HG03066 (cell line): ENCODE measurements around the gene MOGAT3.
"Not testable (repeated sequence)": the region's sequence is repeated elsewhere in the genome, so short reads cannot be mapped to it uniquely, and the experiment has no call there.

Experiments
- ATAC-seq: cut with Tn5 transposase; IDR thresholded peaks from one replicate; pipeline ENCODE4 v1.9.1; 2021; ENCODE audit warnings: low read depth; ENCODE audit not compliant: unreplicated experiment

The MOGAT3 gene

DNA sequence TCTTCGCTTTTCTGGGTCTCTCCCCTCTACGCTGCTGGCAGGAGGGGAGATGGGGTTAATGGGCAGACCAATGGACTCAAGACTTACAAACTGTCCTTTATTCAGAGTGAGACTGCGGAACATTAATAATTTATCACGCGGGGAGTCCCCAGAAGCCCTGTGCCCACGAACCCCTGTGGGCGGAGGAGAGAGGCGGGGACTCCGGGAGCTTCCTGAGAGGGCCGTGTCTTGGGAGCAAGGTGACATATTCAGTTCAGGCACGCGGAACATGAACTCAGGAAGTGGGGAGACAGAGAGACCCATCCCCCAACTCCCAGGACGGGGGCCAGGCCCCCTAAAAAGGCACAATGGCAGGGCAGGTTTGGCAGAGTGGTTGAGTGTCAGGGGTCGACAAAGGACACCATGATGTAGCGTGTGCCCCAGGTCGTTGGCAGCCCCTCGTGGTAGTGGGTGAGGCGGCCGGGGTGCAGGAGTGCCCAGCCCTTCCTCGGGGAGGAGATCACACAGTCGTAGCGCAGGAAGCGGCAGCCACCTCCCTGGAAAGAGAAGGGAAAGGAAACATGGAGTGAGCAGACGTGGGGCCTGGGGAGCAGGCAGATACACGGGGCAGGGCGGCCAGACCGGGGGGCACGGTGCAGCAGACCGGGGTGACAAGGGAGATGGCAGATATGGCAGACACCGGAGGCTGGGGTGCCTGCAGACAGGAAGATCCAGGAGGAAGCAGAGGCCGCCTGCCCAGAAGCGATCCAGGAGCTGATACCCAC is 5.2 kb upstream of the MOGAT3 start:
- ATAC-seq, result no peak

GRCh38 chr7:101203740-101204738 is 3.2 kb upstream of the MOGAT3 start:
- not testable (repeated sequence) for ATAC-seq

GRCh38 chr7:101202603-101202918 is 1.7 kb upstream of the MOGAT3 start:
- ATAC-seq, result no peak

GRCh38 chr7:101201695-101202602 is 1.1 kb upstream of the MOGAT3 start:
- no peak for ATAC-seq

DNA sequence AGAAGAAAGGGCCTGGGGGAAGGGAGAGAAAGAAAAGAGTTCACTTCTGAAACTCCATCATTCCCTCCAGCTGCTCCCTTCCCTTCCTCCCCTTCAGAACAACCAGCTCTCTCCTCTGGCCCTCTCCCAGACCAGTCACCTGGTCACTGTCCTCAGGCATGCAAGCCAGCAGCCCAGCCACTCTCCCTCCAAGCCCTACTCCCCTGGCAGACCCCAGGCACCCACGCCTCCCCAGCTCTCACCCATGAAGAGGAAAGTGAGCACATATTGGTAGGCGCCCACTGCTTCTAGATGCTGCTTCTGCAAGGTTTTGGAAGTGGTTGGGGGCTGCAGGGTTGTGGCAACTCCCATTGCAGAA is 353 bp downstream of the MOGAT3 start:
- ATAC-seq, result no peak

GRCh38 chr7:101199522-101199921 is 1.3 kb downstream of the MOGAT3 start:
- ATAC-seq, result not testable (repeated sequence)

- ATAC-seq, result no peak
Observed at GRCh38 chr7:101198476-101198875, 2.4 kb downstream of the MOGAT3 start.

DNA sequence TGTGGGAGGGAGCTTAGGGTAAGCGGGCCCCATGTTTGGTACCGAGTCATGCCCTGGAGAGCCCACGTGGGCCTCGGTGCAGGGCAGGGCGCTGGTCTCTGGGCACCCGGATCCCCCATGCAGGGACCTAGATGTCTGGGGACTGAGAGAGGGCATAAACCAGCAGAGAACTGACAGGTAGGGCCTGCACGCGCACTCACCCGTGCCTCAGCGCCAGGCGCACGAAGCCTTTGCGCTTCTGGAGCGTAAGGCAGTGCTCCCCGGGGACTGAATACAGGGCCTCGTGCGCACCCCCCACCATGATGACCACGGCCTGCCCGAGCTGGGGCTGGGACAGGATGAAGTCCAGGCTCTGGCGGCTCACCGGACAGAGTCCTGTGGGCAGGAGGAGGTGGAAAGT is 2.8 kb downstream of the MOGAT3 start:
- ATAC-seq, result no peak

DNA sequence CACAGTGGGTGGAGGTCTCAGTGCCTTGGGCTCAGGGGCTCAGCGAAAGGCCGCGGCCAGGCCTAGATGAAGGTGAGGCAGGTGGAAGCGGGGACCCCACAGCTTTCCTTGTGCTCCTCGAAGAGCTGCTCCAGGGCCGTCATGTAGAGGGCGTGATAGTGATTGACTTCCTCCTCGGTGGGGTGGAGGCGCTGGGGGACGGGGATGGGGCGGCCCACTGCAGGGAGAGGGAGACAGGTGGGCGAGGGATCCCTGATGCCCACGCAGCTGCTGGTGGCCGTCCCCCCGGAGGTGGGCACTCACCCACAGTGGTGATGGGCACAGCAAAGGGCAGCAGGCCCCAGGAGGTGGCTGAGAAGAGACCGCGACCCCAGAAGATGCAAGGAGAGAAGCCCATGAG is 5.0 kb downstream of the MOGAT3 start:
- no peak for ATAC-seq

- no peak for ATAC-seq
Observed at GRCh38 chr7:101189109-101189508, 11.7 kb downstream of the MOGAT3 start.

- ATAC-seq, result no peak
Observed at GRCh38 chr7:101186844-101187428, 13.9 kb downstream of the MOGAT3 start.

- ATAC-seq, result no peak
Observed at GRCh38 chr7:101186194-101186593, 14.6 kb downstream of the MOGAT3 start.

DNA sequence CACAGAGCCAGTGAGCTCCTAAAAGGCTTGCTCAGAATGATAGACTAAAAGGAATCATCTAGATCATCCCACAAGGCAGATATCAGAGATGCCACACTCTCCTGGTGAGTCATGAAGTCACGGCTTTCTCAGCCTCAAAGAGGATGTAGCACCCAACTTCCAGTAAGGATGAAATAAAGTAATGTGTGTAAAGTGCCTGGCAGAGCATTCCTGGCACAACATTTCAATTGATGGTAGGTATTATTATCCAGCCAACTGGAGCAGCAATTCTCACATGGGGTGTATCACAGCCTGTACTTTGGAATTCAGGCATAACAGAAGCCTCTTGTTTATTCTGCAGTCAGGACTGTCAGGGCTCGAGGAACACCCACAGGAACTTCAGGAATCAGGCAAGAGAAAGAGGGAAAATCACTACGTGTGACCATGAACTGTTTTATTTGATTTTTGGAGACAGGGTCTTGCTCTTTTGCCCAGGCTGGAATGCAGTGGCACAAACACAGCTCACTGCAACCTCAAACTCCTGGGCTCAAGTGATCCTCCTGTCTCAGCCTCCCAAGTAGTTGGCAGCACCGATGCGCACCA is 15.5 kb downstream of the MOGAT3 start:
- ATAC-seq, result no peak

GRCh38 chr7:101180130-101180755 is 20.6 kb downstream of the MOGAT3 start, which contains the start of gene NAT16:
NAT16 (minus strand) TSS chr7:101180293; CDS start chr7:101174807, 5,486 bp downstream.
- no peak for ATAC-seq

- ATAC-seq, result no peak
Observed at GRCh38 chr7:101179713-101180112, 21.1 kb downstream of the MOGAT3 start.

DNA sequence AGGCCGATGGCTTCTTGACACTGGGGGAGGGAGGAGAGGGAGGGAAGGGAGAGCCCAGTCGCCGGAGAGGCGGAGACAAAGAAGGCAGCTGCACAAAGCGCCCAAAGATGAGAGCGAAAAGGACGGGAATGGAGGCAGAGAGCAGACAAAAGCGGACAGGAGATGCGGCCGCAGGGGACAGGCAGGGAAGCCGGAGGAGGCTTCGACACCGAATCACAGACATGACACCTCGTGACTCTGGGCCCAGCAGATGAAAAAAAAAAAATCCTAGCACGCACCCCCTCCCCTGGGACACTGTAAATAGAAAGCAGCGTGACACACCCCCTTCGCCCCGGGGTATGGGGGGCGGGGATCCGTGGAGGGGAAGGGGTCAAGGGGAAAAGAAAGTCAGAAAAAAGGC is 21.7 kb downstream of the MOGAT3 start:
- ATAC-seq, result no peak

DNA sequence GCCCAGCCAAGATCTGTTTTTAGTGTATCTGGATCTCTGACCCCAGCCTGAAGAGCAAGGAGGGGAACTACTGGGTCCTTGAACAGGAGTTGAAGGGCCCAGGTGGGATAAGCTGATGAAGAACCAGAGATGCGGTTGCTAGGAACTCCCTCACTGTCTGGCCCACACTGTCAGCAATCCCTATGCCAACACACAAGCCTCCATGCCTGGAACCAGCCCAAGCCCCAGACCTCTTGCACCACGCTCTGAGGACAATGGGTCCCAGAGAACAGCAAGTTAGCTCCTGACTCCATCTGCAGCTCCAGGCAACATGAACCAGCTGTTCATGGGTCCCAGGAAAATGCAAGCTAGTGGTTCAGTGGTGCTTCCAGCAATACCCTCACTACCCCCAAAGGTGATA is 23.2 kb downstream of the MOGAT3 start:
- no peak for ATAC-seq

DNA sequence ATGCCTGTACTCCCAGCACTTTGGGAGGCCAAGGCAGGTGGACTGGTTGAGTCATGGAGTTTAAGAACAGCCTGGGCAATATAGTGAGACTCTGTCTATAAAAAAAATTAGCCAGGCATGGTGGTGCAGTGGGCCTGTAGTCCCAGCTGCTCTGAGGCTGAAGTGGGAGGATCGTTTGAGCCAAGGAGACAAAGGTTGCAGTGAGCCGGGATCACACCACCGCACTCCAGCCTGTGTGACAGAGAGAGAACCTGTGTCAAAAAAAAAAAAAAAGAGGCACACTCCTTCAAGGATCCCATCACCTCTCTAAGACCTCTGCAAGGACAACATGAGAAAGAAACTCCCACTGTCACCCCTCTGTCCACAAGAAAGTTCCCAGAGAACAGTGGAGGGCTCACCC is 25.2 kb downstream of the MOGAT3 start:
- no peak for ATAC-seq

DNA sequence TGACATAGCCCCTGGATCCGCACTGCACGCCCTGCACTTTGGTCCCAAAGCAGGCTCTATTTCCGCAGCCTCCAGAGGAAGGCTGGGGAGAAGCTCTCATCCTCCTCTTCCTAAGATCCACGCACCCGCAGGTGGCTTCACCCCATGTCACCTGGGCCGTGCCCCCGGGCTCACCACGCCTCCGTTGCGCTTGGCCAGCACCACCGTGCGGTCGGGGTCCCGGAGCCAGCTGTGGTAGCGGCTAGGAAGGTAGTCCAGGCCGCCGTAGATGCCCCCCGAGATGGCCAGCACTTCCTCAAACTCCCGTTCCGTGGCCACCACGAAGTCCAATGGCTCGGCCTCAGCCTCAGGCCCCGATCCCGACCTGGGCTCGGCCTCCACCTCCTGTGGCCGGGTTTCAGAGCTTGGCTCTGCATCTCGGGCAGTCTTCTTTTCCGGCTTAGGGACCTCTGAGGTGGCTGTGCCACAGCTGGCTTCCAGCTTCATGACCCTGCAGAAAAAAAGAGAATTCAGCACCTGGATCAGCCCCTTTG is 26.4 kb downstream of the MOGAT3 start:
- no peak for ATAC-seq
